Neutrophil (primary cell): ENCODE results near the gene GSTO2.
A peak's percentile ranks its signal among the peaks of the same experiment; 100 is the strongest.

Source experiments
- H3K27ac ChIP-seq: fragments of 200-600 bp; sonication (generic); 2 replicates; pipeline ENCODE4 v1.5.1; 2016; ENCODE audit warnings: mild to moderate bottlenecking, moderate library complexity
- H3K27me3 ChIP-seq: fragments of 200-600 bp; sonication (generic); 2 replicates; pipeline ENCODE4 v1.6.0; 2016; ENCODE audit warnings: mild to moderate bottlenecking
- H3K36me3 ChIP-seq: fragments of 200-600 bp; sonication (generic); 2 replicates; pipeline ENCODE4 v1.5.1; 2017
- H3K4me1 ChIP-seq, 2 experiments: fragments of 200-600 bp in 1 of 2; sonication (generic) in 1 of 2; 1 replicate in 1 of 2; 2 replicates in 1 of 2; pipeline versions ENCODE4 v1.5.1 to v1.6.1; 2013 to 2016; ENCODE audit warnings: low read depth in 1 of 2, low read length in 1 of 2, mild to moderate bottlenecking in 1 of 2, moderate library complexity in 1 of 2; ENCODE audit not compliant: control insufficient read depth in 1 of 2, insufficient read depth in 1 of 2
- H3K4me3 ChIP-seq, 2 experiments: fragments of 200-600 bp in 1 of 2; sonication (generic) in 1 of 2; 1 replicate in 1 of 2; 2 replicates in 1 of 2; pipeline ENCODE4 v1.5.1; 2013 to 2016; ENCODE audit warnings: low read depth in 1 of 2, low read length in 1 of 2, mild to moderate bottlenecking in 1 of 2, moderate library complexity in 1 of 2
- H3K9me3 ChIP-seq: fragments of 200-600 bp; sonication (generic); 2 replicates; pipeline ENCODE4 v1.5.1; 2016
- CTCF ChIP-seq: fragments of 200-600 bp; sonication (generic); IDR thresholded peaks from 2 replicates; pipeline ENCODE4 v1.5.1; 2016; ENCODE audit warnings: antibody characterized with exemption

GSTO2 gene

GRCh38 chr10:104251443-104251842, 17.5 kb upstream of the GSTO2 start:
- no peak for TF ChIP-seq CTCF
- Histone ChIP-seq H3K9me3 (no peaks in the 10 kb centered on the region), H3K27me3 (no peaks in the 10 kb centered on the region), H3K36me3 (no peaks in the 10 kb centered on the region), H3K27ac (no peak overlapping the region), H3K4me3 (no peak overlapping the region), H3K4me1 (peaks cover 38 to 41% of the 10 kb centered on the region in 2 experiments)

GRCh38 chr10:104252368-104252767, 16.6 kb upstream of the GSTO2 start:
- TF ChIP-seq CTCF: no peak
- no peaks in the 10 kb centered on the region for H3K9me3 ChIP-seq
- H3K4me1 ChIP-seq: peaks cover 36 to 41% of the 10 kb centered on the region in 2 experiments
- no peaks in the 10 kb centered on the region for H3K27me3 ChIP-seq
- no peak overlapping the region for H3K27ac ChIP-seq
- H3K36me3 ChIP-seq: no peaks in the 10 kb centered on the region
- no peak overlapping the region for H3K4me3 ChIP-seq

GRCh38 chr10:104253106-104253505, 15.9 kb upstream of the GSTO2 start:
- TF ChIP-seq CTCF: no peak
- no peak overlapping the region for H3K27ac ChIP-seq

GRCh38 chr10:104253606-104254410, 15.2 kb upstream of the GSTO2 start:
- Histone ChIP-seq H3K4me1 (peaks cover 39 to 54% of the 10 kb centered on the region in 2 experiments), H3K36me3 (no peaks in the 10 kb centered on the region), H3K27me3 (no peaks in the 10 kb centered on the region), H3K4me3 (peak overlapping the region; percentile 77 to 88), H3K27ac (peak overlapping the region; percentile 86), H3K9me3 (no peaks in the 10 kb centered on the region)
- no peak for TF ChIP-seq CTCF

More at GRCh38 chr10:104253106-104253505, 15.9 kb upstream of the GSTO2 start:
- Histone ChIP-seq H3K36me3 (no peaks in the 10 kb centered on the region), H3K9me3 (no peaks in the 10 kb centered on the region), H3K4me1 (peaks cover 34 to 47% of the 10 kb centered on the region in 2 experiments), H3K27me3 (no peaks in the 10 kb centered on the region), H3K4me3 (no peak overlapping the region)

GRCh38 chr10:104254493-104255310, 14.3 kb upstream of the GSTO2 start, which contains the start of gene GSTO1:
TSS of gene GSTO1 (plus strand) at chr10:104254892. CDS start at chr10:104254929, 37 bp downstream.
- Histone ChIP-seq H3K4me1 (peaks cover 48 to 63% of the 10 kb centered on the region in 2 experiments), H3K4me3 (peak within 1 kb of the TSS; percentile 77 to 88), H3K9me3 (no peaks in the 10 kb centered on the region), H3K36me3 (peaks cover 3% of the 10 kb centered on the region), H3K27ac (peak within 1 kb of the TSS; percentile 86), H3K27me3 (no peaks in the 10 kb centered on the region)
- TF ChIP-seq CTCF: peak; percentile 16
